H9 (cell line): ENCODE measurements around the gene KLRC1. TPM values are rescaled to one million over a fixed set of nuclear protein-coding genes. Genes with fewer than 3 reads are reported as not detected.
"Not testable (repeated sequence)": the region's sequence is repeated elsewhere in the genome, so short reads cannot be mapped to it uniquely, and the experiment has no call there.

ENCODE experiments used
- DNase-seq: peaks from one replicate; pipeline ENCODE4 v3.0.0-alpha.2; 2017
- H2AFZ ChIP-seq: one replicate; pipeline ENCODE4 v1.6.1; 2013; ENCODE audit warnings: mild to moderate bottlenecking, low read length, control low read depth, moderate library complexity
- H2AK5ac ChIP-seq: 2 replicates; pipeline ENCODE4 v1.6.1; 2013; ENCODE audit warnings: low read length, control low read depth, mixed read lengths; ENCODE audit not compliant: insufficient read length
- H2BK120ac ChIP-seq: one replicate; pipeline ENCODE4 v1.6.1; 2013; ENCODE audit warnings: low read depth, mild to moderate bottlenecking, low read length, control low read depth, inconsistent platforms; ENCODE audit not compliant: poor library complexity, severe bottlenecking
- H2BK12ac ChIP-seq: 2 replicates; pipeline ENCODE4 v1.6.1; 2013; ENCODE audit warnings: low read length, control low read depth, mixed read lengths, low read depth; ENCODE audit not compliant: insufficient read length
- H2BK15ac ChIP-seq: 2 replicates; pipeline ENCODE4 v1.6.1; 2013; ENCODE audit warnings: low read depth, low read length, control low read depth
- H2BK20ac ChIP-seq: one replicate; pipeline ENCODE4 v1.6.1; 2013; ENCODE audit warnings: low read depth, mild to moderate bottlenecking, low read length, control low read depth, inconsistent platforms; ENCODE audit not compliant: poor library complexity, severe bottlenecking
- H2BK5ac ChIP-seq: 2 replicates; pipeline ENCODE4 v1.6.1; 2013; ENCODE audit warnings: low read length, control low read depth, mixed read lengths; ENCODE audit not compliant: insufficient read length
- H3K14ac ChIP-seq: 2 replicates; pipeline ENCODE4 v1.6.1; 2013; ENCODE audit warnings: low read length, control low read depth; ENCODE audit not compliant: insufficient read depth
- H3K18ac ChIP-seq: 2 replicates; pipeline ENCODE4 v1.6.1; 2013; ENCODE audit warnings: low read depth, mild to moderate bottlenecking, mixed read lengths, low read length, control low read depth; ENCODE audit not compliant: insufficient read length
- H3K23ac ChIP-seq: 2 replicates; pipeline ENCODE4 v1.6.1; 2013; ENCODE audit warnings: low read length, control low read depth, mixed read lengths, low read depth; ENCODE audit not compliant: insufficient read length
- H3K23me2 ChIP-seq: 2 replicates; pipeline ENCODE4 v1.6.1; 2013; ENCODE audit warnings: low read depth, mild to moderate bottlenecking, mixed read lengths, low read length, control low read depth; ENCODE audit not compliant: insufficient read length, poor library complexity, severe bottlenecking
- H3K27ac ChIP-seq: 2 replicates; pipeline ENCODE4 v1.5.1; 2013; ENCODE audit warnings: low read length, control low read depth, mixed read lengths, low read depth; ENCODE audit not compliant: insufficient read length
- H3K27me3 ChIP-seq: 2 replicates; pipeline ENCODE4 v1.6.1; 2013; ENCODE audit warnings: low read length, control low read depth, inconsistent platforms; ENCODE audit not compliant: insufficient read depth
- H3K4ac ChIP-seq: 2 replicates; pipeline ENCODE4 v1.6.1; 2013; ENCODE audit warnings: low read depth, mild to moderate bottlenecking, control low read depth, inconsistent platforms, low read length, moderate library complexity
- H3K4me1 ChIP-seq: 2 replicates; pipeline ENCODE4 v1.6.1; 2013; ENCODE audit warnings: low read length, control low read depth, inconsistent platforms; ENCODE audit not compliant: insufficient read depth
- H3K4me2 ChIP-seq: 2 replicates; pipeline ENCODE4 v1.6.1; 2013; ENCODE audit warnings: low read length, control low read depth, mixed read lengths; ENCODE audit not compliant: insufficient read length, insufficient read depth
- H3K56ac ChIP-seq: 2 replicates; pipeline ENCODE4 v1.6.1; 2013; ENCODE audit warnings: low read depth, mild to moderate bottlenecking, mixed read lengths, low read length, control low read depth; ENCODE audit not compliant: insufficient read length
- H3K79me1 ChIP-seq: 2 replicates; pipeline ENCODE4 v1.6.1; 2013; ENCODE audit warnings: low read depth, mild to moderate bottlenecking, moderate library complexity, low read length, control low read depth, inconsistent platforms; ENCODE audit not compliant: insufficient read depth, poor library complexity, severe bottlenecking
- H3K79me2 ChIP-seq: 2 replicates; pipeline ENCODE4 v1.6.1; 2013; ENCODE audit warnings: low read length, control low read depth, inconsistent platforms; ENCODE audit not compliant: insufficient read depth
- H3K9ac ChIP-seq: 2 replicates; pipeline ENCODE4 v1.6.1; 2013; ENCODE audit warnings: low read length, control low read depth, mixed read lengths; ENCODE audit not compliant: insufficient read length; ENCODE audit errors: extremely low read depth
- H3K9me3 ChIP-seq: one replicate; pipeline ENCODE4 v1.6.1; 2013; ENCODE audit warnings: low read depth, low read length, inconsistent platforms; ENCODE audit not compliant: control insufficient read depth
- H3T11ph ChIP-seq: one replicate; pipeline ENCODE4 v1.6.1; 2013; ENCODE audit warnings: mild to moderate bottlenecking, low read length, control low read depth, inconsistent platforms
- H4K20me1 ChIP-seq: one replicate; pipeline ENCODE4 v1.6.1; 2013; ENCODE audit not compliant: control insufficient read depth, insufficient read length, insufficient read depth
- H4K5ac ChIP-seq: 2 replicates; pipeline ENCODE4 v1.6.1; 2013; ENCODE audit warnings: low read depth, mild to moderate bottlenecking, mixed read lengths, low read length, control low read depth; ENCODE audit not compliant: insufficient read length
- H4K8ac ChIP-seq: replicated peaks from 2 replicates; pipeline ENCODE4 v1.6.1; 2013; ENCODE audit warnings: low read length, control low read depth, mixed read lengths, low read depth; ENCODE audit not compliant: insufficient read length
- H4K91ac ChIP-seq: 2 replicates; pipeline ENCODE4 v1.6.1; 2013; ENCODE audit warnings: low read depth, mild to moderate bottlenecking, moderate library complexity, mixed read lengths, low read length, control low read depth; ENCODE audit not compliant: insufficient read length
- H3K27ac Mint-ChIP-seq, 3 experiments: 2 replicates in 2 of 3; 3 replicates in 1 of 3; pipeline ENCODE4 v1.8.0; 2020 to 2021; ENCODE audit warnings: mixed read lengths in 3 of 3, mild to moderate bottlenecking in 1 of 3, moderate library complexity in 1 of 3
- H3K27me3 Mint-ChIP-seq: 2 replicates; pipeline ENCODE4 v1.8.0; 2021; ENCODE audit warnings: low read depth, mild to moderate bottlenecking, moderate library complexity, mixed read lengths
- H3K36me3 Mint-ChIP-seq, 3 experiments: 2 replicates in 2 of 3; 3 replicates in 1 of 3; pipeline ENCODE4 v1.8.0; 2020 to 2021; ENCODE audit warnings: low read depth in 3 of 3, mixed read lengths in 3 of 3; ENCODE audit not compliant: insufficient read depth in 1 of 3
- H3K4me1 Mint-ChIP-seq, 2 experiments: 2 replicates each; pipeline ENCODE4 v1.8.0; 2020; ENCODE audit warnings: mixed read lengths in 2 of 2
- H3K4me3 Mint-ChIP-seq, 2 experiments: 2 replicates in 1 of 2; 3 replicates in 1 of 2; pipeline ENCODE4 v1.8.0; 2020 to 2021; ENCODE audit warnings: mild to moderate bottlenecking in 2 of 2, mixed read lengths in 2 of 2, moderate library complexity in 1 of 2
- H3K9me3 Mint-ChIP-seq, 2 experiments: 2 replicates in 1 of 2; 3 replicates in 1 of 2; pipeline ENCODE4 v1.8.0; 2020; ENCODE audit warnings: mild to moderate bottlenecking in 2 of 2, mixed read lengths in 2 of 2, moderate library complexity in 1 of 2
- WGBS: extraction: QIAGEN DNeasy Blood & Tissue Kit; methylation state at CpG from one replicate; pipeline ENCODE4 v1.1.7; 2013; ENCODE audit warnings: missing lambda C conversion rate, low lambda C conversion rate, mixed read lengths; ENCODE audit not compliant: insufficient read length; ENCODE audit errors: extremely low coverage; 5-methylcytosine and 5-hydroxymethylcytosine counted together
- total RNA-seq: library from RNA; stranded (reverse); gene quantifications from 2 replicates; pipeline ENCODE4 v1.2.1, GENCODE V29; 2021
- TF ChIP-seq, protein P1 (sequence below): fragments of 200-600 bp; sonication (generic); conservative IDR thresholded peaks from 3 replicates; pipeline ENCODE4 v1.8.0; 2021; ENCODE audit warnings: antibody characterized with exemption, mild to moderate bottlenecking

KLRC1 gene
- total RNA-seq, 1 experiment from 2014 or later, result not detected

DNA sequence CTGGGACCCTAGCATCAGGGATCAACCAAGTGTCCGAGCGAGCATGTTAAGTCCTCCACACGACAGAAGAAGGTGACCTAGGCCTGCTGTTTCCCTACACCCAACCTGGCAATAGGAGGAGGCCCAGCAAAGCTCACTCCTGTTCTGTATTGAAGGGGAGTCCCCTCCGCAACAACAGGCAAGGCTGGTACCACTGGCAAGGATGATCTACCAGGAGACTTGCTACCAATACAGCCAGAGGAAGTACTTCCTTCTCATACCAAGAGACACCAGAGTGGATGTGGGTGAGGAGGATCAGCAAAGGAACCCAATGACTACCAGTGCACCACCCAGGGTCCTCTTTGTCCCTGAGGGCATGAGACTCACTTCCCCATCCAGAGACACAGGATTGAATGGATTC, 4.9 kb downstream of the KLRC1 start:
- no peak for DNase-seq
- Histone ChIP-seq H3K9me3 (no peaks in the 10 kb centered on the region), H2BK5ac (no peak overlapping the region), H3K23me2 (no peaks in the 10 kb centered on the region), H3K4ac (no peak overlapping the region), H3K4me2 (no peak overlapping the region), H3K27me3 (no peaks in the 10 kb centered on the region), H4K91ac (no peak overlapping the region), H2BK15ac (no peak overlapping the region), H3K56ac (no peak overlapping the region), H3K79me2 (no peaks in the 10 kb centered on the region), H4K8ac (no peak overlapping the region), H2BK120ac (no peak overlapping the region), H4K20me1 (no peaks in the 10 kb centered on the region), H2BK12ac (no peak overlapping the region), H3T11ph (no peak overlapping the region), H3K9ac (no peak overlapping the region), H3K18ac (no peak overlapping the region), H3K4me1 (no peaks in the 10 kb centered on the region), H2BK20ac (no peak overlapping the region), H3K79me1 (no peaks in the 10 kb centered on the region), H3K14ac (no peak overlapping the region), H2AFZ (no peak overlapping the region), H2AK5ac (no peak overlapping the region), H3K23ac (no peak overlapping the region), H3K27ac (no peak overlapping the region), H4K5ac (no peak overlapping the region)
- no peaks in the 10 kb centered on the region for H3K27me3 Mint-ChIP-seq
- TF ChIP-seq, protein P1, sequence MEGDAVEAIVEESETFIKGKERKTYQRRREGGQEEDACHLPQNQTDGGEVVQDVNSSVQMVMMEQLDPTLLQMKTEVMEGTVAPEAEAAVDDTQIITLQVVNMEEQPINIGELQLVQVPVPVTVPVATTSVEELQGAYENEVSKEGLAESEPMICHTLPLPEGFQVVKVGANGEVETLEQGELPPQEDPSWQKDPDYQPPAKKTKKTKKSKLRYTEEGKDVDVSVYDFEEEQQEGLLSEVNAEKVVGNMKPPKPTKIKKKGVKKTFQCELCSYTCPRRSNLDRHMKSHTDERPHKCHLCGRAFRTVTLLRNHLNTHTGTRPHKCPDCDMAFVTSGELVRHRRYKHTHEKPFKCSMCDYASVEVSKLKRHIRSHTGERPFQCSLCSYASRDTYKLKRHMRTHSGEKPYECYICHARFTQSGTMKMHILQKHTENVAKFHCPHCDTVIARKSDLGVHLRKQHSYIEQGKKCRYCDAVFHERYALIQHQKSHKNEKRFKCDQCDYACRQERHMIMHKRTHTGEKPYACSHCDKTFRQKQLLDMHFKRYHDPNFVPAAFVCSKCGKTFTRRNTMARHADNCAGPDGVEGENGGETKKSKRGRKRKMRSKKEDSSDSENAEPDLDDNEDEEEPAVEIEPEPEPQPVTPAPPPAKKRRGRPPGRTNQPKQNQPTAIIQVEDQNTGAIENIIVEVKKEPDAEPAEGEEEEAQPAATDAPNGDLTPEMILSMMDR, result no peak
- no peaks in the 10 kb centered on the region for H3K9me3 Mint-ChIP-seq
- no peak overlapping the region for H3K4me3 Mint-ChIP-seq
- H3K27ac Mint-ChIP-seq, result no peak overlapping the region
- no CpG with 5 or more reads among the region's 4 CpGs for WGBS
- H3K36me3 Mint-ChIP-seq, result no peaks in the 10 kb centered on the region
- no peaks in the 10 kb centered on the region for H3K4me1 Mint-ChIP-seq

DNA sequence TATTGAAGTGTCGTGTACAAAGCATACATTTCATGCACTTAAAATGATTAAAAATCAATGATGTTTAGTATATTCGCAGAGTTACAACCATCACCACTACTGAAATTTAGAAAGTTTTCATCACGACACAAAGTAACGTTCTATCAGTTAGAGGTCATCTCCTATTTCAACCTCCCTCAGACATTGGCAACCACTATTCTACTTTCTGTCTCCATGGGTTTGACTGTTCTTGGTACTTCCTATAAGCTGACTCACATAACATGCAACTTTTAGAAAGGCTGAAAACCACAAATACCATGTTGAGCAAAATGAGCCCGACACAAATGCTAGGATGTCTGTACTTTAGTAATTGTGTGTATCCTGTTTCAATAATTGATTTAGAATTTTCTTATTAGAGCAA, 7.1 kb downstream of the KLRC1 start:
- H4K20me1 ChIP-seq, H3K9ac ChIP-seq, H2AFZ ChIP-seq, H4K8ac ChIP-seq, H3K4me3 Mint-ChIP-seq, H2BK15ac ChIP-seq, H4K91ac ChIP-seq, H2BK5ac ChIP-seq, H3K4me1 Mint-ChIP-seq, H3K4me2 ChIP-seq, H3K9me3 ChIP-seq, H3K27ac ChIP-seq, H3K79me2 ChIP-seq, H3K4ac ChIP-seq, H3K27me3 Mint-ChIP-seq, H3K27me3 ChIP-seq, H3K18ac ChIP-seq, H3K23ac ChIP-seq, H3K14ac ChIP-seq, H3K27ac Mint-ChIP-seq, H2BK120ac ChIP-seq, H3K9me3 Mint-ChIP-seq, H3K79me1 ChIP-seq, H3K23me2 ChIP-seq, H3K36me3 Mint-ChIP-seq, H2BK12ac ChIP-seq, H4K5ac ChIP-seq, H3K56ac ChIP-seq, H2BK20ac ChIP-seq, DNase-seq, H3T11ph ChIP-seq, H2AK5ac ChIP-seq, H3K4me1 ChIP-seq: not testable (repeated sequence)
- WGBS, result no CpG with 5 or more reads among the region's 5 CpGs
